Ascending aorta (tissue), 2 donors: Measurements from ENCODE around the gene GHRHR. TPM values are rescaled to one million over a fixed set of nuclear protein-coding genes. Genes with fewer than 3 reads are reported as not detected.

ENCODE experiments used
- DNase-seq, 2 donors: peaks; one replicate each; pipeline ENCODE4 v3.0.0-alpha.2; 2019; ENCODE audit warnings: low spot score in 2 of 2
- H3K27ac ChIP-seq, 2 donors: fragments of 200-600 bp; sonication (generic); one replicate each; pipeline ENCODE4 v1.5.1; 2016 to 2017; ENCODE audit warnings: mild to moderate bottlenecking in 1 of 2
- H3K27me3 ChIP-seq: fragments of 200-600 bp; sonication (generic); one replicate; pipeline ENCODE4 v1.5.1; 2017
- H3K36me3 ChIP-seq, 2 donors: fragments of 200-600 bp; sonication (generic); one replicate each; pipeline ENCODE4 v1.5.1; 2016
- H3K4me1 ChIP-seq, 2 donors: fragments of 200-600 bp; sonication (generic); one replicate each; pipeline ENCODE4 v1.5.1; 2016 to 2017; ENCODE audit warnings: mild to moderate bottlenecking in 1 of 2
- H3K4me3 ChIP-seq, 2 donors: fragments of 200-600 bp; sonication (generic); one replicate each; pipeline ENCODE4 v1.5.1; 2016 to 2017; ENCODE audit warnings: mild to moderate bottlenecking in 1 of 2
- H3K9me3 ChIP-seq, 2 donors: fragments of 200-600 bp; sonication (generic); one replicate each; pipeline ENCODE4 v1.5.1; 2016
- CTCF ChIP-seq, 3 experiments: fragments of 200-600 bp in 2 of 3; fragments of 450-650 bp in 1 of 3; sonication (generic) in 2 of 3; IDR thresholded peaks; one replicate each; pipeline ENCODE4 v1.5.1; 2016 to 2019; ENCODE audit warnings: antibody characterized with exemption in 3 of 3, mild to moderate bottlenecking in 1 of 3, moderate library complexity in 1 of 3
- intact Hi-C: fragments of 100-400 bp; cut with DNase I; formaldehyde crosslinking; loops from one replicate; pipeline ENCODE4 v1.15.1; 2023
- total RNA-seq: library from RNA; depleted of rRNA; stranded (reverse); fragments of >200 nt; gene quantifications from one replicate; pipeline ENCODE4 v1.1.0, GENCODE V29; 2016

GHRHR gene
- total RNA-seq, 1 donor from 2014 or later: not detected

DNA sequence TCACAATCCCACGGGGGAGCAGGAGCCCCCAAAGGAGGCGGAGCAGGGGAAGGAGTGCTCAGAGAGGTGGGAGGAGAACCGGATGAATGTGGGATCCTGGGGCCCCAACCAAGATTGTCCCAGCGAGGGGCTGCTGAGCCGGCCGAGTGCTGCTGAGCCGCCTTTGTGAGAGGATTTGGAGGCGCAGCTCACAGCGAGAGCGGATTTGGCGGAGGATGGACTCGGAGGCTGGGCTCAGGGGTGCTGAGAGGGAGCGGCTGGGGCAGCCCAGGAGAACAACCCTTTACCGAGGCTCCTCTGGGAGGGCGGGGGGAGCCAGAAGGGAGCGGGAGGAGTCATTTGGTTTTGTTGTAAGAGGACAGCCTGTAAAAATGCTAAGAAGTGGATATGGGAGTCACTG is 23.0 kb downstream of the GHRHR start:
- H3K27ac ChIP-seq: no peak overlapping the region
- intact Hi-C loops: no loop called here
- TF ChIP-seq CTCF (IDR thresholded peaks at IDR 0.05): no peak
- H3K27me3 ChIP-seq: no peaks in the 10 kb centered on the region
- H3K9me3 ChIP-seq: no peaks in the 10 kb centered on the region
- DNase-seq: no peak
- H3K4me1 ChIP-seq: peaks cover 0 to 18% of the 10 kb centered on the region in 2 donors
- H3K36me3 ChIP-seq: no peaks in the 10 kb centered on the region
- H3K4me3 ChIP-seq: no peak overlapping the region

GRCh38 chr7:30987178-30987577 is 23.4 kb downstream of the GHRHR start:
- DNase-seq: no peak
- no peaks in the 10 kb centered on the region for H3K36me3 ChIP-seq
- peaks cover 0 to 18% of the 10 kb centered on the region in 2 donors for H3K4me1 ChIP-seq
- H3K27ac ChIP-seq: no peak overlapping the region
- intact Hi-C loops: no loop called here
- no peaks in the 10 kb centered on the region for H3K9me3 ChIP-seq
- no peak overlapping the region for H3K4me3 ChIP-seq
- TF ChIP-seq CTCF (IDR thresholded peaks at IDR 0.05): no peak
- H3K27me3 ChIP-seq: no peaks in the 10 kb centered on the region

GRCh38 chr7:30987936-30988335 is 24.2 kb downstream of the GHRHR start:
- DNase-seq: no peak
- H3K4me1 ChIP-seq: peaks cover 0 to 18% of the 10 kb centered on the region in 2 donors
- H3K36me3 ChIP-seq: no peaks in the 10 kb centered on the region
- H3K9me3 ChIP-seq: no peaks in the 10 kb centered on the region
- no peak overlapping the region for H3K27ac ChIP-seq
- H3K27me3 ChIP-seq: no peaks in the 10 kb centered on the region
- TF ChIP-seq CTCF (IDR thresholded peaks at IDR 0.05): no peak
- intact Hi-C loops: no loop called here
- no peak overlapping the region for H3K4me3 ChIP-seq

GRCh38 chr7:30988351-30989005 is 24.7 kb downstream of the GHRHR start:
- H3K4me3 ChIP-seq: no peak overlapping the region
- DNase-seq: no peak
- TF ChIP-seq CTCF (IDR thresholded peaks at IDR 0.05): no peak
- H3K27me3 ChIP-seq: no peaks in the 10 kb centered on the region
- intact Hi-C loops: no loop called here
- H3K27ac ChIP-seq: no peak overlapping the region
- no peaks in the 10 kb centered on the region for H3K36me3 ChIP-seq
- H3K9me3 ChIP-seq: no peaks in the 10 kb centered on the region
- peaks cover 0 to 18% of the 10 kb centered on the region in 2 donors for H3K4me1 ChIP-seq

DNA sequence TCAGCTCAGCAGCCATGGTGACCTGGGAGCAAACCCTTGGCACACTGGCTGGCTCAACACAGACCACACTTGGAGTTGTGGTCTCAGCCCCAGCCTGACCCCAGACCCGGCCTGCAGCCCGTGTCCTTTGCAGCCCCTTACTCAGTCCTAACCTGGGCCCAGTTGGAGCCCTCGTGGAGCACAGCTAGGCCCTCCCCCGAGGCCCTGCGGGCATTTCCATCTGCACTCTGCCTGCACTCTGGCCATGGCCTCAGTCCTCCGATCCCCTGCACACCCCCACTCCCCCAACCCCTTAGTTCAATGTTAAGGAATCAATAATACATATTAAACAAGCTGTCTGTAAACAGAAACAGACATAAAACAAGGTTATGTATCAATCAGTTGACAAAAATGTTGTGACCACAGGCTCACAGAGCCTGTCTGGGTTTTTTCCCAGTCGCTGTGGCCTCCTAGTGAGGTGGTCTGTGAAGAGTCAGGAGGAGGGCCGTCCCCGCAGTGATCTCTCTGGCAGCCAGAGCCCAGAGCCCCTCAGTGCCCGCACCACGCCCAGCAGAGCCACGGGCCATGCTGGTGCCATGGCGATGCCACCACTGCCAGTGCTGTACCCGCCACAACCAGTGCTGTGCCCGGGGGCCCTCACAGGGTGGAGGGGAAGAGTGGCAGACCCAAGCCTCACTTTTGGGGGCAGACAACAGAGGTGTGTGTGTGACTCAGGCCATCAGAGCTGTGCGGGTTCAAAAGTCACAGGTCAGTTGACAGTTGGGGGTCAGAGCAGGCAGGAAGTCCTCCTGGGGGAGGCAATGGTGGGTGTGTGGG is 25.5 kb downstream of the GHRHR start:
- peaks cover 0 to 12% of the 10 kb centered on the region in 2 donors for H3K4me1 ChIP-seq
- intact Hi-C loops: no loop called here
- no peak for TF ChIP-seq CTCF (IDR thresholded peaks at IDR 0.05)
- no peak overlapping the region for H3K27ac ChIP-seq
- no peaks in the 10 kb centered on the region for H3K36me3 ChIP-seq
- H3K4me3 ChIP-seq: no peak overlapping the region
- H3K9me3 ChIP-seq: no peaks in the 10 kb centered on the region
- DNase-seq: no peak
- H3K27me3 ChIP-seq: no peaks in the 10 kb centered on the region
